Testis (tissue), 2 donors: ENCODE data around the gene SMPD2.

Experiments
- CTCF ChIP-seq, 3 experiments: fragments of 450-650 bp in 2 of 3; fragments of 200-600 bp in 1 of 3; sonication (generic) in 1 of 3; IDR thresholded peaks; one replicate each; pipeline ENCODE4 v1.5.1; 2016 to 2019; ENCODE audit warnings: antibody characterized with exemption in 3 of 3, mild to moderate bottlenecking in 2 of 3, moderate library complexity in 1 of 3
- POLR2A ChIP-seq: fragments of 450-650 bp; IDR thresholded peaks from one replicate; pipeline ENCODE4 v1.6.1; 2017; ENCODE audit warnings: antibody characterized with exemption, mild to moderate bottlenecking, moderate library complexity

- TF ChIP-seq CTCF (IDR thresholded peaks at IDR 0.05) (no peak), POLR2A (no peak)
Observed at GRCh38 chr6:109447878-109448555, 7.5 kb downstream of the SMPD2 start.
